ENCODE measurements around the gene SASH1.

SASH1 gene

GRCh38 chr6:148516617-148517016, 174.0 kb downstream of the SASH1 start:
- DNase-seq, result no peak

- no peak for DNase-seq
Measured at GRCh38 chr6:148517470-148517869, 174.8 kb downstream of the SASH1 start.

- peak in 7 of 58 donors; percentile 20 to 54 (median 37) for DNase-seq
Measured at GRCh38 chr6:148518511-148519156, 176.0 kb downstream of the SASH1 start.

- DNase-seq, result no peak
Measured at GRCh38 chr6:148520109-148520841, 177.6 kb downstream of the SASH1 start.

GRCh38 chr6:148521158-148521557, 178.5 kb downstream of the SASH1 start:
- DNase-seq, result peak in 6 of 58 donors; percentile 28 to 54 (median 43)

GRCh38 chr6:148521586-148521985, 178.9 kb downstream of the SASH1 start:
- DNase-seq, result no peak

- no peak for DNase-seq
Measured at GRCh38 chr6:148523048-148523447, 180.4 kb downstream of the SASH1 start.

- DNase-seq, result no peak
Measured at GRCh38 chr6:148523551-148523950, 180.9 kb downstream of the SASH1 start.

- DNase-seq, result peak in 1 of 58 donors; percentile 22
Measured at GRCh38 chr6:148524471-148524882, 181.8 kb downstream of the SASH1 start.

GRCh38 chr6:148524976-148525375, 182.3 kb downstream of the SASH1 start:
- no peak for DNase-seq

GRCh38 chr6:148525453-148525852, 182.8 kb downstream of the SASH1 start:
- DNase-seq, result no peak

GRCh38 chr6:148526145-148526544, 183.5 kb downstream of the SASH1 start:
- DNase-seq, result no peak

GRCh38 chr6:148528292-148528691, 185.7 kb downstream of the SASH1 start:
- DNase-seq, result peak in 35 of 58 donors; percentile 14 to 66 (median 36)

GRCh38 chr6:148529010-148529409, 186.4 kb downstream of the SASH1 start:
- peak in 32 of 58 donors; percentile 28 to 74 (median 46) for DNase-seq

GRCh38 chr6:148530394-148530953, 187.8 kb downstream of the SASH1 start:
- peak in 8 of 58 donors; percentile 25 to 59 (median 40) for DNase-seq

GRCh38 chr6:148530976-148531375, 188.3 kb downstream of the SASH1 start:
- no peak for DNase-seq

GRCh38 chr6:148532698-148533097, 190.1 kb downstream of the SASH1 start:
- no peak for DNase-seq

GRCh38 chr6:148533309-148534107, 190.9 kb downstream of the SASH1 start:
- no peak for DNase-seq

GRCh38 chr6:148534871-148535270, 192.2 kb downstream of the SASH1 start:
- no peak for DNase-seq

GRCh38 chr6:148535381-148535780, 192.7 kb downstream of the SASH1 start:
- DNase-seq, result no peak

GRCh38 chr6:148535976-148536375, 193.3 kb downstream of the SASH1 start:
- peak in 4 of 58 donors; percentile 27 to 44 (median 33) for DNase-seq

Measured in anterior cingulate cortex (tissue), 58 donors.